K562 (cell line): ENCODE data around the gene CENPT. TPM values are rescaled to one million over a fixed set of nuclear protein-coding genes. Genes with fewer than 3 reads are reported as not detected.

Source experiments
- BRD9 ChIP-seq: fragments of 450-650 bp; IDR thresholded peaks from 2 replicates; pipeline ENCODE4 v1.6.1; 2018; ENCODE audit warnings: low read depth; ENCODE audit not compliant: partially characterized antibody
- CBFA2T3 ChIP-seq: fragments of 450-650 bp; IDR thresholded peaks from 2 replicates; pipeline ENCODE4 v1.6.1; 2017
- CSDE1 ChIP-seq, 2 experiments: fragments of 450-650 bp; IDR thresholded peaks; 2 replicates each; pipeline ENCODE4 v1.6.1; 2016; ENCODE audit warnings: mild to moderate bottlenecking in 1 of 2
- ELF4 ChIP-seq: fragments of 450-650 bp; formaldehyde crosslinking; IDR thresholded peaks from 2 replicates; pipeline ENCODE4 v1.4.0; 2022; ENCODE audit warnings: missing genetic modification characterization
- NEUROD1 ChIP-seq: fragments of 150-350 bp; IDR thresholded peaks from 2 replicates; pipeline ENCODE4 v1.6.1; 2014; ENCODE audit warnings: borderline replicate concordance, low read length, low read depth; ENCODE audit not compliant: partially characterized antibody
- POLR3A ChIP-seq: IDR thresholded peaks from 2 replicates; pipeline ENCODE4 v1.6.1; 2011; ENCODE audit warnings: borderline replicate concordance, mild to moderate bottlenecking, moderate library complexity; ENCODE audit not compliant: insufficient read length, insufficient read depth; ENCODE audit errors: extremely low read depth
- TBL1XR1 ChIP-seq, 2 experiments: IDR thresholded peaks; 2 replicates each; pipeline ENCODE4 v1.6.1; 2012; ENCODE audit warnings: improper control_type of control experiment in 2 of 2, low read length in 2 of 2, mild to moderate bottlenecking in 1 of 2
- TBP ChIP-seq: optimal IDR thresholded peaks from 2 replicates; pipeline ENCODE3; 2011; ENCODE audit warnings: low read depth, low read length, improper control_type of control experiment
- ZNF146 ChIP-seq: IDR thresholded peaks from one replicate; pipeline ENCODE4 v1.6.1; 2018; ENCODE audit warnings: missing compliant biosample characterization; ENCODE audit not compliant: unreplicated experiment
- ZNF785 ChIP-seq: fragments of 250-450 bp; sonication (Bioruptor Pico); IDR thresholded peaks from 2 replicates; pipeline ENCODE4 v1.4.0; 2020; ENCODE audit warnings: mild to moderate bottlenecking
- polyA plus RNA-seq, 8 experiments: library from polyadenylated mRNA; depleted of rRNA in 4 of 8; stranded (reverse) in 5 of 8; unstranded in 3 of 8; fragments of >200 nt; fragmentation: Nextera tagmentation in 2 of 8; fragmentation: Illumina TruSeq in 1 of 8; extraction: Ambion mirVana in 2 of 8; extraction: Trizol in 1 of 8; gene quantifications; 2 replicates each; pipeline versions ENCODE4 v1.2.1 to v1.2.3, GENCODE V29; 2011 to 2014; ENCODE audit warnings: inconsistent platforms in 1 of 8, missing spikeins in 1 of 8
- total RNA-seq, 7 experiments: library from RNA; depleted of rRNA in 6 of 7; stranded (reverse); fragments of >200 nt in 6 of 7; fragmentation: Illumina TruSeq in 2 of 7; extraction: Trizol in 2 of 7; gene quantifications; 2 replicates each; pipeline versions ENCODE4 v1.2.1 to v1.2.3, GENCODE V29; 2011 to 2021; ENCODE audit warnings: low replicate concordance in 1 of 7
- TF ChIP-seq, protein P1 (sequence below): IDR thresholded peaks from 2 replicates; pipeline ENCODE4 v1.6.1; 2011; ENCODE audit warnings: borderline replicate concordance, low read depth, mild to moderate bottlenecking, moderate library complexity, low read length; ENCODE audit not compliant: insufficient read depth, poor library complexity, severe bottlenecking
- TF ChIP-seq, protein P2 (sequence below), 2 experiments: fragments of 450-650 bp; formaldehyde crosslinking in 1 of 2; IDR thresholded peaks; 2 replicates each; pipeline versions ENCODE4 v1.4.0 to v1.6.1; 2014 to 2020; ENCODE audit warnings: mild to moderate bottlenecking in 2 of 2, borderline replicate concordance in 1 of 2, low read depth in 1 of 2
- TF ChIP-seq, protein P3 (sequence below), 2 experiments: fragments of 250-450 bp in 1 of 2; fragments of 450-650 bp in 1 of 2; sonication (Bioruptor Pico) in 1 of 2; IDR thresholded peaks; 2 replicates each; pipeline versions ENCODE4 v1.6.1 to v1.8.0; 2016 to 2021; ENCODE audit warnings: mild to moderate bottlenecking in 2 of 2, moderate library complexity in 2 of 2, missing compliant biosample characterization in 1 of 2, missing genetic modification characterization in 1 of 2
- TF ChIP-seq, protein P4 (sequence below), 2 experiments: fragments of 450-650 bp; conservative IDR thresholded peaks; 2 replicates each; pipeline ENCODE4 v1.6.1; 2017; ENCODE audit warnings: mild to moderate bottlenecking in 2 of 2, moderate library complexity in 2 of 2

CENPT gene
- total and polyA plus RNA-seq, 9 of the 15 experiments (the other 6 are each of a cell fraction or from before 2014, with no cell fraction given) = 3.6 to 94.2 (median 44.1) TPM

DNA sequence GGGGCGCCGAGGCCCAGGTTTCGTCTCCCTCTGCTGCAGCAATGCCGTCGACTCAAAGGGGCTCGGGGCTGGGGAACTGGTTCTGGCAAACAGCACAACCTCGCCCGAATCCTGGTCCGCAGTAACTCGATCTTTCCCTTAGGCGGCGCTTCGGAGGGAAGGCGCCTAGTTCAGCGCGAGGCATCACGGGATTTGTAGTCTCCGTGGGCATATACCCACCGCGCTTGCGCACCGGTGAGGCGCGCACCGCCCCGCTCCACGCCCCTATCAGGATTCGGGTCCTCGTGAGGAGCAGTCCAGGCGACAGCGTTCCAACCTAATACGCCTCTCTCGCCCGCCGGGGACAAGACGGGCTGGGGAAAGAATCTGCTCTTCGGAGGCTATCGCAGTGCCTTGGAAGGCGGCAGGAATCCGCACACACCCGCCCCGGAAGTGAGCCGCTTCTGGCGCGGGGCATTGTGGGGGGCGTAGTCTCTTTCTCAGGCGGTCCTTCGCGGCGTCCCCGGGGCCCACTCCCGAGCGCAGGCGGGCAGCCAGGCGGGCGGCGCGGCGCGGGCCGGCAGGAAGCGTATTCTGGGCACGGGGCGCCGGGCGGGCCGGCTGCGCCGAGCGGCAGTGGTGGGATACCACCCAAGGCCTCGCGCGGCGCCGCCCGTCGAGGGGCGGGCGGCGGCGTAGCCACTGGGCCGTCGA lies 5.5 kb downstream of the CENPT start, which contains the start of gene THAP11 (continued):
- TF ChIP-seq, protein P1, sequence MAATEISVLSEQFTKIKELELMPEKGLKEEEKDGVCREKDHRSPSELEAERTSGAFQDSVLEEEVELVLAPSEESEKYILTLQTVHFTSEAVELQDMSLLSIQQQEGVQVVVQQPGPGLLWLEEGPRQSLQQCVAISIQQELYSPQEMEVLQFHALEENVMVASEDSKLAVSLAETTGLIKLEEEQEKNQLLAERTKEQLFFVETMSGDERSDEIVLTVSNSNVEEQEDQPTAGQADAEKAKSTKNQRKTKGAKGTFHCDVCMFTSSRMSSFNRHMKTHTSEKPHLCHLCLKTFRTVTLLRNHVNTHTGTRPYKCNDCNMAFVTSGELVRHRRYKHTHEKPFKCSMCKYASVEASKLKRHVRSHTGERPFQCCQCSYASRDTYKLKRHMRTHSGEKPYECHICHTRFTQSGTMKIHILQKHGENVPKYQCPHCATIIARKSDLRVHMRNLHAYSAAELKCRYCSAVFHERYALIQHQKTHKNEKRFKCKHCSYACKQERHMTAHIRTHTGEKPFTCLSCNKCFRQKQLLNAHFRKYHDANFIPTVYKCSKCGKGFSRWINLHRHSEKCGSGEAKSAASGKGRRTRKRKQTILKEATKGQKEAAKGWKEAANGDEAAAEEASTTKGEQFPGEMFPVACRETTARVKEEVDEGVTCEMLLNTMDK = peak; percentile 72
- TF ChIP-seq NEUROD1 = peak; percentile 60
- TF ChIP-seq ZNF785 = no peak
- TF ChIP-seq TBP = peak; percentile 66
- TF ChIP-seq, protein P2, sequence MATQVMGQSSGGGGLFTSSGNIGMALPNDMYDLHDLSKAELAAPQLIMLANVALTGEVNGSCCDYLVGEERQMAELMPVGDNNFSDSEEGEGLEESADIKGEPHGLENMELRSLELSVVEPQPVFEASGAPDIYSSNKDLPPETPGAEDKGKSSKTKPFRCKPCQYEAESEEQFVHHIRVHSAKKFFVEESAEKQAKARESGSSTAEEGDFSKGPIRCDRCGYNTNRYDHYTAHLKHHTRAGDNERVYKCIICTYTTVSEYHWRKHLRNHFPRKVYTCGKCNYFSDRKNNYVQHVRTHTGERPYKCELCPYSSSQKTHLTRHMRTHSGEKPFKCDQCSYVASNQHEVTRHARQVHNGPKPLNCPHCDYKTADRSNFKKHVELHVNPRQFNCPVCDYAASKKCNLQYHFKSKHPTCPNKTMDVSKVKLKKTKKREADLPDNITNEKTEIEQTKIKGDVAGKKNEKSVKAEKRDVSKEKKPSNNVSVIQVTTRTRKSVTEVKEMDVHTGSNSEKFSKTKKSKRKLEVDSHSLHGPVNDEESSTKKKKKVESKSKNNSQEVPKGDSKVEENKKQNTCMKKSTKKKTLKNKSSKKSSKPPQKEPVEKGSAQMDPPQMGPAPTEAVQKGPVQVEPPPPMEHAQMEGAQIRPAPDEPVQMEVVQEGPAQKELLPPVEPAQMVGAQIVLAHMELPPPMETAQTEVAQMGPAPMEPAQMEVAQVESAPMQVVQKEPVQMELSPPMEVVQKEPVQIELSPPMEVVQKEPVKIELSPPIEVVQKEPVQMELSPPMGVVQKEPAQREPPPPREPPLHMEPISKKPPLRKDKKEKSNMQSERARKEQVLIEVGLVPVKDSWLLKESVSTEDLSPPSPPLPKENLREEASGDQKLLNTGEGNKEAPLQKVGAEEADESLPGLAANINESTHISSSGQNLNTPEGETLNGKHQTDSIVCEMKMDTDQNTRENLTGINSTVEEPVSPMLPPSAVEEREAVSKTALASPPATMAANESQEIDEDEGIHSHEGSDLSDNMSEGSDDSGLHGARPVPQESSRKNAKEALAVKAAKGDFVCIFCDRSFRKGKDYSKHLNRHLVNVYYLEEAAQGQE (IDR thresholded peaks at IDR 0.05; ENCODE audit: borderline replicate concordance) = peak; percentile 6; the same call in 1 of the 2 replicates
- TF ChIP-seq, protein P2 (CRISPR knock-in tag; IDR thresholded peaks at IDR 0.05; ENCODE audit: low read depth) = no peak
- TF ChIP-seq, protein P3, sequence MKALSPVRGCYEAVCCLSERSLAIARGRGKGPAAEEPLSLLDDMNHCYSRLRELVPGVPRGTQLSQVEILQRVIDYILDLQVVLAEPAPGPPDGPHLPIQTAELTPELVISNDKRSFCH (CRISPR knock-in tag; IDR thresholded peaks at IDR 0.05) = no peak
- TF ChIP-seq, protein P3 (tag; IDR thresholded peaks at IDR 0.05) = peak; percentile 62; the same call in 1 of the 2 replicates
- no peak for TF ChIP-seq CBFA2T3
- no peak for TF ChIP-seq POLR3A
- no peak for TF ChIP-seq ELF4 (CRISPR knock-in tag)
- TF ChIP-seq CSDE1 (IDR thresholded peaks at IDR 0.05) = no peak
- no peak for TF ChIP-seq TBL1XR1 (IDR thresholded peaks at IDR 0.05; ENCODE audit: low read length in 2 of 2)
- no peak for TF ChIP-seq BRD9
- TF ChIP-seq, protein P4, sequence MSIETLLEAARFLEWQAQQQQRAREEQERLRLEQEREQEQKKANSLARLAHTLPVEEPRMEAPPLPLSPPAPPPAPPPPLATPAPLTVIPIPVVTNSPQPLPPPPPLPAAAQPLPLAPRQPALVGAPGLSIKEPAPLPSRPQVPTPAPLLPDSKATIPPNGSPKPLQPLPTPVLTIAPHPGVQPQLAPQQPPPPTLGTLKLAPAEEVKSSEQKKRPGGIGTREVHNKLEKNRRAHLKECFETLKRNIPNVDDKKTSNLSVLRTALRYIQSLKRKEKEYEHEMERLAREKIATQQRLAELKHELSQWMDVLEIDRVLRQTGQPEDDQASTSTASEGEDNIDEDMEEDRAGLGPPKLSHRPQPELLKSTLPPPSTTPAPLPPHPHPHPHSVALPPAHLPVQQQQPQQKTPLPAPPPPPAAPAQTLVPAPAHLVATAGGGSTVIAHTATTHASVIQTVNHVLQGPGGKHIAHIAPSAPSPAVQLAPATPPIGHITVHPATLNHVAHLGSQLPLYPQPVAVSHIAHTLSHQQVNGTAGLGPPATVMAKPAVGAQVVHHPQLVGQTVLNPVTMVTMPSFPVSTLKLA (conservative IDR thresholded peaks at IDR 0.05) = peak in 1 of 2 experiments; percentile 70; a peak in 2 of 4 replicates
- TF ChIP-seq ZNF146 = no peak
